Nephron (organoid): ENCODE results near the gene ABCB9.

Experiments
- H3K27ac Mint-ChIP-seq, 3 experiments: 2 replicates each; pipeline ENCODE4 v1.8.0; 2020; ENCODE audit warnings: mixed read lengths in 3 of 3, mild to moderate bottlenecking in 2 of 3, moderate library complexity in 1 of 3
- H3K27me3 Mint-ChIP-seq: 2 replicates; pipeline ENCODE4 v1.8.0; 2021; ENCODE audit warnings: low read depth, mild to moderate bottlenecking, moderate library complexity, mixed read lengths
- H3K36me3 Mint-ChIP-seq: 2 replicates; pipeline ENCODE4 v1.8.0; 2020; ENCODE audit warnings: low read depth, mixed read lengths
- H3K4me1 Mint-ChIP-seq: 2 replicates; pipeline ENCODE4 v1.8.0; 2020; ENCODE audit warnings: mixed read lengths
- H3K4me3 Mint-ChIP-seq, 3 experiments: 2 replicates each; pipeline ENCODE4 v1.8.0; 2020; ENCODE audit warnings: mild to moderate bottlenecking in 3 of 3, mixed read lengths in 3 of 3, moderate library complexity in 2 of 3
- H3K9me3 Mint-ChIP-seq: 2 replicates; pipeline ENCODE4 v1.8.0; 2020; ENCODE audit warnings: mixed read lengths
- CTCF ChIP-seq, 3 experiments: fragments of 200-600 bp; sonication (generic); IDR thresholded peaks; one replicate each; pipeline ENCODE4 v1.5.0; 2021; ENCODE audit warnings: antibody characterized with exemption in 3 of 3; ENCODE audit not compliant: unreplicated experiment in 3 of 3

Gene ABCB9

DNA sequence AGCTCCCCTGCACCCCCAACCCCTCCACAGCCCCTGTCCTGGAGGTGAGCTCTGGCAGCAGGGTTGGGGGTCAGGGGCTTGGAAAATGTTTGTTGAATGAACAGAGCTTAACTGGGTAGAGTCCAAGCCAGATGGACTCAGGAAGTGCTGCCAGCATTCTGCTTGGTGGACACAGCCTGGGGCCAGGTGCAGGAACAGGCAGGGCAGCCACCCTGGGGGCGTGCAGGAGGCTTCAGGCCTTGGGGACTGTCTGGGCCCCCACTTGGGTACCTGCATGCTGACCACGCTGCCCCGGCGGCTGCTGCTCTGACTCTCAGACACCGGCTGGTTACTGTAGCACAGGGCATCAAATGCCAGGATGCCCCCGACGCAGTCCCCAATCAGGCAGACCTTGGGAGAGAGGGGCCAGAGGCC is 29.9 kb upstream of the ABCB9 start:
- Mint-ChIP-seq H3K4me1 (no peaks in the 10 kb centered on the region), H3K27ac (no peak overlapping the region), H3K4me3 (no peak overlapping the region), H3K9me3 (no peaks in the 10 kb centered on the region), H3K27me3 (no peaks in the 10 kb centered on the region), H3K36me3 (no peaks in the 10 kb centered on the region)
- no peak for TF ChIP-seq CTCF (IDR thresholded peaks at IDR 0.05; ENCODE audit: unreplicated experiment in 3 of 3)

DNA sequence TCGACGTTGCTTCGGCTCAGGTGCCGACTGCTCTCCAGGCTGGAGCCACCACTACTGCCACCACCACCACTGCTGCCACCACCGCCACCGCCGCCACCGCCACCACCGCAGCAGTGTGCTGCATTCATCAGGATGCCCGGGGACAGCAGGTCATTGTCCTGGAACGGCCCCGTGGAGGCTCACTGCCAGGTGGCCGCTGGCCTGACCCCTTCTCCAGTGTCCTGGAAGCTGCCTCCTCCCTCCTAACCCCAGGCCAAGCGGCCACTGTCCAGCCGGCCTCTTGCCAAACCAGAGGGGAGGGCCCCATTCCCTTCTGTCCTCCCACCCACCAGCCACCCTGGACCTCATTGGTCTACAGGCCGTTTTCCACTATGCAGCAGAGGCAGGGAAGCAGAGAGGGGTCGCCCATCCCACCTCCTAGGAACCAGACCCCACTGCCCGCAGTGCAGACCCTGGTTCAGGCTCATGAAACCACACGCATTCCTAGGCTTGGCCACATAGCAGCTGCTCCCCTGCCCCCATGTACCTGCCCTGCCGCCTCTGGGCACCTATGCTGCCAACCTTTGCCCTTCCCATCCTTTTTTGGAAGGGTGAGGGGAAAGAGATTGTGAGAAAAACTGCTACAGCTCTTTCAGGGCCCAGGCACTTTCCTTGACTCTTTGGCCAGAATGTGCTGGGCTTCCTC is 29.4 kb upstream of the ABCB9 start:
- no peaks in the 10 kb centered on the region for H3K36me3 Mint-ChIP-seq
- H3K9me3 Mint-ChIP-seq: no peaks in the 10 kb centered on the region
- TF ChIP-seq CTCF (IDR thresholded peaks at IDR 0.05; ENCODE audit: unreplicated experiment in 3 of 3): no peak
- H3K27ac Mint-ChIP-seq: no peak overlapping the region
- H3K4me3 Mint-ChIP-seq: no peak overlapping the region
- H3K27me3 Mint-ChIP-seq: no peaks in the 10 kb centered on the region
- H3K4me1 Mint-ChIP-seq: no peaks in the 10 kb centered on the region

DNA sequence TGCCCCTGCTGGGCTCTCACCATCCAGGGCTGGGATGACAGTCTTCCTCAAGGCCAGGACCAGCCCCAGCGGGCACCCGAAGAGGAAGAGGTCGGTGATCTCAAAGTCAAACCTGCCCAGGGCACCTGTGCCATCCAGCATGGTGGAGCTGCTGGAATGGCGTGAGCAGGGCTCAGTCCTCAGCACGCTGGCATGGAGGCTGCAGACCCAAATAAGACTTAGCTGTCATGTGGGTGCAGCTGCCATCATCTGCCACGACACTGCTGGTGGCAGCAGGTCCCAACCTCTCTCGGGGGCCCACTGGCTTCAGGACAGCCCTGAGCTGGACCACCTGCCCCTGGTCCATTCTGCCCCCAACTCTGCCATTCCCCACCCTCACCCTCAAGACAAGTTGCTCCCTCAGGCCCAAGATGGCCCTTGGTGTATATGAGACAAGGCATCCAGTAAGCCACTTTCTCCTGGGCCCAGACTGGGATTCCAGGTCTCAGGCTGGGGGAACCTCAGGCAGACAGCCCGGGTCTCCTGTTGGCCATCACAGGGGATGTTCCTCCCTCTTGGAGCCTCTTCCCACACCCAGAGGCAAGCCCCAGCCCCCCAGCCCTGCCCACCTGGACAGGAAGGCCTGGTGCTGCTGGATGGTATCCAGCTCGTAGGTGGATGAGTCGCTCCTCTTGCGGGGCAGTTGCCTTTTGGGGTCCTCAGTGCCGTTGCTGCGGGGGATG is 28.7 kb upstream of the ABCB9 start:
- H3K4me3 Mint-ChIP-seq: no peak overlapping the region
- H3K36me3 Mint-ChIP-seq: no peaks in the 10 kb centered on the region
- no peak for TF ChIP-seq CTCF (IDR thresholded peaks at IDR 0.05; ENCODE audit: unreplicated experiment in 3 of 3)
- H3K9me3 Mint-ChIP-seq: no peaks in the 10 kb centered on the region
- no peaks in the 10 kb centered on the region for H3K4me1 Mint-ChIP-seq
- H3K27ac Mint-ChIP-seq: no peak overlapping the region
- no peaks in the 10 kb centered on the region for H3K27me3 Mint-ChIP-seq

DNA sequence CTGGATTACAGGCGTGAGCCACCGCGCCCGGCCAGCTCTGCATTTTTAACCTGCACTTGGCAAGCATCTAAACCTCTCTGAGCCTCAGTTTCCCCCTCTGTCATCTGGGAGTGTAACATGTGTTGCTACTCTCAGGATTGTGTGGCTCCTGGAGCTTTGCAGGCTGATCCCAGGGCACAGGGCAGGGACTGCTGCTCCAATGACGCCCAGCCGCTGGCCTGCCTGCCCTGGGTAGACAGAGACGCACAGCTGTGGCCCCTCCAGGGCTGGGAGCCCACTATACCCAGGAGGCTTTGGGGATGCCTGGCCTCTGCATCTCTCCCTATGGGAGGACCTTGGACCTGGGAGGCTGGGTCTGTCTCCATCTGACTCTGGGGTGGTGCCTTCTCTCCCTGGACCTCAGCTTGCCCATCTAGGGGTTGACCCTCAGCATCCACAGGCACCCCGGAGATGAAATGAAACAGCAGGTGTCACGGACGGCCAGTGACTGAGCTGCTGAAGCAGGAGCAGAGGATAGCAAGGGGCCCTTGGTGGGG is 27.9 kb upstream of the ABCB9 start:
- no peak overlapping the region for H3K4me3 Mint-ChIP-seq
- no peak overlapping the region for H3K27ac Mint-ChIP-seq
- H3K36me3 Mint-ChIP-seq: no peaks in the 10 kb centered on the region
- no peaks in the 10 kb centered on the region for H3K27me3 Mint-ChIP-seq
- H3K9me3 Mint-ChIP-seq: no peaks in the 10 kb centered on the region
- no peak for TF ChIP-seq CTCF (IDR thresholded peaks at IDR 0.05; ENCODE audit: unreplicated experiment in 3 of 3)
- no peaks in the 10 kb centered on the region for H3K4me1 Mint-ChIP-seq

DNA sequence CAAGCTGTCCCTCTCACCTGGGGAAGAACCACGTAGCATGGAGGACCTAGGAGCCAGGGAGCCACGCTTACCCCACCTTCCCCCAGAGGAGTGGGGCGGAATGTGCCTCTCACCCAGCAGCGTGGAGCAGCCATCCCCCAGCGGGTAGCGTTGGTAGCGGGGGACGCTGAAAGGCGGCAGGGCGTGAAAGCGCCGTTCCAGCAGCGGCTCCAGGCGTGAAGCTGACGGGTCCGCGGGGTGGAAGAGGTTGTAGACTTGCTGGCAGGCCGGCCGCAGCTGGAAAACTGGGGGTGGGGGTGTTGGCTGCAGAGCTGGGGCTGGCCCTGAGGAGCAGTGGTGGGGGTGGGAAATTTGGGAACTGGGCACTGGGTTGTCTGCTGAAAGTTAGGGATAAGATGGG is 26.1 kb upstream of the ABCB9 start:
- no peaks in the 10 kb centered on the region for H3K4me1 Mint-ChIP-seq
- no peak overlapping the region for H3K4me3 Mint-ChIP-seq
- H3K9me3 Mint-ChIP-seq: no peaks in the 10 kb centered on the region
- H3K27me3 Mint-ChIP-seq: no peaks in the 10 kb centered on the region
- TF ChIP-seq CTCF (IDR thresholded peaks at IDR 0.05; ENCODE audit: unreplicated experiment in 3 of 3): no peak
- no peak overlapping the region for H3K27ac Mint-ChIP-seq
- no peaks in the 10 kb centered on the region for H3K36me3 Mint-ChIP-seq
